GM12878 (cell line): ENCODE results near the gene CSTPP1. TPM values are rescaled to one million over a fixed set of nuclear protein-coding genes. Genes with fewer than 3 reads are reported as not detected.

Experiments
- ATAC-seq: fragments of 200-7000 bp; cut with Tn5 transposase; 3 replicates; pipeline ENCODE4 v1.9.1; 2020; ENCODE audit warnings: mild to moderate bottlenecking, moderate library complexity
- BruUV-seq: library from RNA; stranded (reverse); fragments of 400-500 nt; replicated peaks from 2 replicates; lab custom pipeline; 2021; lab: Mats Ljungman, UMichigan
- CTCF ChIA-PET: fragments of 300-600 bp; sonication (Branson Sonifier 250); formaldehyde crosslinking; extraction: SDS; loops from one replicate; lab custom pipeline; 2021; ENCODE audit warnings: inconsistent platforms; lab: Yijun Ruan, JAX
- POLR2A ChIA-PET: fragments of 350-600 bp; formaldehyde crosslinking; extraction: SDS; loops from one replicate; lab custom pipeline; 2021; ENCODE audit warnings: inconsistent platforms; lab: Charles Lee
- RAD21 ChIA-PET: fragments of 300-600 bp; sonication (Branson Sonifier 250); formaldehyde crosslinking; loops from one replicate; lab custom pipeline; 2023; ENCODE audit warnings: antibody characterized with exemption; ENCODE audit not compliant: unreplicated experiment; lab: Charles Lee
- SMC1A ChIA-PET: fragments of 300-600 bp; sonication (Branson Sonifier 250); formaldehyde crosslinking; loops from one replicate; lab custom pipeline; 2023; ENCODE audit not compliant: unreplicated experiment, uncharacterized antibody; lab: Charles Lee
- DNase-seq: peaks from one replicate; pipeline ENCODE4 v3.0.0-alpha.2; 2011; ENCODE audit warnings: low read depth, low spot score
- FAIRE-seq: peaks from 3 replicates; lab custom pipeline; 2011; peaks lifted over from hg19 to GRCh38; lab: Jason Lieb, UNC
- H2AFZ ChIP-seq: 2 replicates; pipeline ENCODE4 v1.6.0; 2011; ENCODE audit warnings: low read depth, low read length, control low read depth; ENCODE audit not compliant: control insufficient read depth
- H3K27ac ChIP-seq: 2 replicates; pipeline ENCODE4 v1.5.1; 2011; ENCODE audit warnings: control low read depth; ENCODE audit not compliant: control insufficient read depth, insufficient read depth
- H3K27me3 ChIP-seq, 2 experiments: replicated peaks in 1 of 2; 2 replicates each; pipeline versions ENCODE4 v1.6.0 to v1.6.1; 2011; ENCODE audit warnings: low read length in 1 of 2; ENCODE audit not compliant: control insufficient read depth in 2 of 2, insufficient read depth in 2 of 2
- H3K36me3 ChIP-seq, 2 experiments: 2 replicates each; pipeline ENCODE4 v1.5.1; 2011; ENCODE audit warnings: low read length in 1 of 2; ENCODE audit not compliant: control insufficient read depth in 2 of 2, insufficient read depth in 2 of 2
- H3K4me1 ChIP-seq: 2 replicates; pipeline ENCODE4 v1.6.1; 2011; ENCODE audit warnings: mild to moderate bottlenecking, low read length, moderate library complexity, mixed read lengths; ENCODE audit not compliant: control insufficient read depth, insufficient read depth
- H3K4me2 ChIP-seq: 2 replicates; pipeline ENCODE4 v1.6.0; 2011; ENCODE audit warnings: control low read depth; ENCODE audit not compliant: control insufficient read depth, insufficient read depth
- H3K4me3 ChIP-seq: fragments of 200-600 bp; sonication (generic); 2 replicates; pipeline ENCODE4 v1.5.1; 2016
- H3K79me2 ChIP-seq: 2 replicates; pipeline ENCODE4 v1.6.0; 2011; ENCODE audit warnings: low read length; ENCODE audit not compliant: control insufficient read depth, insufficient read depth
- H3K9ac ChIP-seq: 2 replicates; pipeline ENCODE4 v1.8.0; 2011; ENCODE audit warnings: low read length, control low read depth, mixed read lengths; ENCODE audit not compliant: control insufficient read depth, insufficient read depth
- H3K9me3 ChIP-seq: replicated peaks from 3 replicates; pipeline ENCODE4 v1.5.1; 2011; ENCODE audit warnings: mild to moderate bottlenecking, low read length; ENCODE audit not compliant: control insufficient read depth, insufficient read depth
- H4K20me1 ChIP-seq: 2 replicates; pipeline ENCODE4 v1.6.0; 2011; ENCODE audit not compliant: control insufficient read depth, insufficient read depth
- BACH1 ChIP-seq: fragments of 450-650 bp; IDR thresholded peaks from 2 replicates; pipeline ENCODE4 v1.6.1; 2017; ENCODE audit warnings: mild to moderate bottlenecking, borderline replicate concordance
- BMI1 ChIP-seq: fragments of 450-650 bp; IDR thresholded peaks from 2 replicates; pipeline ENCODE4 v1.6.1; 2016; ENCODE audit warnings: mild to moderate bottlenecking, moderate library complexity, borderline replicate concordance
- EED ChIP-seq: sonication (generic); IDR thresholded peaks from 2 replicates; pipeline ENCODE4 v1.6.1; 2016; ENCODE audit warnings: antibody characterized with exemption, low read depth
- HCFC1 ChIP-seq: fragments of 150-350 bp; IDR thresholded peaks from 2 replicates; pipeline ENCODE4 v1.6.1; 2014; ENCODE audit warnings: low read length
- HDAC6 ChIP-seq: fragments of 200-600 bp; sonication (generic); IDR thresholded peaks from one replicate; pipeline ENCODE4 v1.8.0; 2017; ENCODE audit warnings: antibody characterized with exemption; ENCODE audit not compliant: unreplicated experiment
- IRF5 ChIP-seq: fragments of 450-650 bp; IDR thresholded peaks from 2 replicates; pipeline ENCODE4 v1.6.1; 2017; ENCODE audit warnings: borderline replicate concordance
- MEF2B ChIP-seq: fragments of 450-650 bp; IDR thresholded peaks from 2 replicates; pipeline ENCODE4 v1.6.1; 2018; ENCODE audit warnings: mild to moderate bottlenecking, moderate library complexity; ENCODE audit not compliant: partially characterized antibody, poor library complexity, severe bottlenecking
- MTA3 ChIP-seq: IDR thresholded peaks from 2 replicates; pipeline ENCODE4 v1.6.1; 2012; ENCODE audit warnings: low read length, inconsistent platforms, borderline replicate concordance
- NFXL1 ChIP-seq: fragments of 450-650 bp; IDR thresholded peaks from 2 replicates; pipeline ENCODE4 v1.6.1; 2017; ENCODE audit warnings: antibody characterized with exemption, mild to moderate bottlenecking, borderline replicate concordance
- NR2C1 ChIP-seq: fragments of 450-650 bp; IDR thresholded peaks from 2 replicates; pipeline ENCODE4 v1.6.1; 2017; ENCODE audit warnings: antibody characterized with exemption, mild to moderate bottlenecking, moderate library complexity
- NR2F1 ChIP-seq: fragments of 450-650 bp; conservative IDR thresholded peaks from 2 replicates; pipeline ENCODE4 v1.6.1; 2017; ENCODE audit warnings: mild to moderate bottlenecking
- PML ChIP-seq: IDR thresholded peaks from 2 replicates; pipeline ENCODE4 v1.6.1; 2012; ENCODE audit warnings: low read length, inconsistent platforms
- POU2F2 ChIP-seq: IDR thresholded peaks from 3 replicates; pipeline ENCODE4 v1.6.1; 2011; ENCODE audit warnings: low read depth, mild to moderate bottlenecking, low read length, borderline replicate concordance
- SMAD5 ChIP-seq: IDR thresholded peaks from 2 replicates; pipeline ENCODE4 v1.6.1; 2016; ENCODE audit warnings: antibody characterized with exemption, low read depth
- YY1 ChIP-seq: IDR thresholded peaks from 2 replicates; pipeline ENCODE4 v1.6.1; 2011; ENCODE audit warnings: low read depth, mild to moderate bottlenecking, low read length
- ZNF274 ChIP-seq: IDR thresholded peaks from one replicate; pipeline ENCODE4 v1.8.0; 2011; ENCODE audit not compliant: insufficient read length, insufficient read depth
- ZNF592 ChIP-seq: fragments of 450-650 bp; IDR thresholded peaks from 2 replicates; pipeline ENCODE4 v1.6.1; 2017; ENCODE audit warnings: mild to moderate bottlenecking, moderate library complexity
- WGBS: methylation state at CpG from one replicate; pipeline ENCODE4 v1.1.6; 2016; ENCODE audit warnings: low lambda C conversion rate; ENCODE audit not compliant: insufficient replicate concordance, insufficient coverage; ENCODE audit errors: missing lambda C conversion rate; 5-methylcytosine and 5-hydroxymethylcytosine counted together
- in situ Hi-C: fragments of 300-500 bp; cut with MboI; formaldehyde crosslinking; loops from 9 replicates; pipeline ENCODE4 v1.14.3; 2018; ENCODE audit warnings: mixed read lengths
- intact Hi-C: fragments of 100-400 bp; cut with micrococcal nuclease; formaldehyde crosslinking; loops from one replicate; pipeline ENCODE4 v1.14.2; 2022; ENCODE audit not compliant: unreplicated experiment
- polyA plus RNA-seq, 11 experiments: library from polyadenylated mRNA; depleted of rRNA in 4 of 11; unstranded in 6 of 11; stranded (reverse) in 5 of 11; fragments of >200 nt; fragmentation: Nextera tagmentation in 4 of 11; fragmentation: Illumina TruSeq in 1 of 11; extraction: Ambion mirVana in 4 of 11; extraction: Trizol in 1 of 11; gene quantifications; 1 replicate in 1 of 11; 2 replicates in 10 of 11; pipeline versions ENCODE4 v1.2.1 to v1.2.3, GENCODE V29; 2011 to 2016; ENCODE audit warnings: inconsistent platforms in 2 of 11, missing spikeins in 2 of 11, low read depth in 1 of 11
- total RNA-seq, 4 experiments: library from RNA; depleted of rRNA in 3 of 4; stranded (reverse); fragments of >200 nt in 3 of 4; fragmentation: Illumina TruSeq in 1 of 4; extraction: Trizol in 1 of 4; gene quantifications; 2 replicates each; pipeline versions ENCODE4 v1.2.1 to v1.2.3, GENCODE V29; 2013 to 2021
- TF ChIP-seq, protein P1 (sequence below): IDR thresholded peaks from 2 replicates; pipeline ENCODE4 v1.6.1; 2012; ENCODE audit warnings: low read depth, low read length, improper control_type of control experiment

CSTPP1 gene
- total and polyA plus RNA-seq, 10 of the 15 experiments (the other 5 are each of a cell fraction or from before 2014, with no cell fraction given) = 7.1 to 23.4 (median 17.5) TPM

GRCh38 chr11:47067401-47067800 lies 130.8 kb downstream of the CSTPP1 start:
- BruUV-seq = no TSS peak
- Histone ChIP-seq H3K4me2 (no peak overlapping the region), H3K4me3 (no peak overlapping the region), H2AFZ (no peak overlapping the region), H3K9ac (no peak overlapping the region), H3K4me1 (no peaks in the 10 kb centered on the region), H3K9me3 (no peaks in the 10 kb centered on the region; the same call in 2 of the 3 replicates), H3K27ac (no peak overlapping the region), H3K79me2 (no peaks in the 10 kb centered on the region), H4K20me1 (no peaks in the 10 kb centered on the region), H3K27me3 (no peaks in the 10 kb centered on the region), H3K36me3 (no peaks in the 10 kb centered on the region)
- CTCF ChIA-PET = no interaction called here
- intact Hi-C loops (no loop called here), in situ Hi-C loops (no loop called here)
- SMC1A ChIA-PET = interaction anchor here (0.8 to 1.6 kb wide), 3 partner anchors 14 to 201 kb away, joined by 3 to 4 read pairs (median 3); no protein-coding TSS in a partner anchor
- DNase-seq = no peak
- 100% methylated on average over 4 of the region's 4 CpGs for WGBS
- TF ChIP-seq BMI1 = no peak
- TF ChIP-seq EED = no peak
- TF ChIP-seq HCFC1 = no peak
- no peak for TF ChIP-seq MEF2B
- TF ChIP-seq ZNF592 = no peak
- TF ChIP-seq, protein P1, sequence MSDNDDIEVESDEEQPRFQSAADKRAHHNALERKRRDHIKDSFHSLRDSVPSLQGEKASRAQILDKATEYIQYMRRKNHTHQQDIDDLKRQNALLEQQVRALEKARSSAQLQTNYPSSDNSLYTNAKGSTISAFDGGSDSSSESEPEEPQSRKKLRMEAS = no peak
- no peak for TF ChIP-seq MTA3
- no peak for TF ChIP-seq HDAC6
- TF ChIP-seq IRF5 = no peak
- TF ChIP-seq BACH1 = no peak
- TF ChIP-seq SMAD5 = no peak
- no peak for TF ChIP-seq NR2F1
- no peak for TF ChIP-seq NR2C1
- TF ChIP-seq ZNF274 = no peak
- TF ChIP-seq NFXL1 = no peak
- TF ChIP-seq YY1 = no peak
- no peak for TF ChIP-seq POU2F2
- TF ChIP-seq PML = no peak
- no peak for ATAC-seq
- no peak for FAIRE-seq
- POLR2A ChIA-PET = no interaction called here
- RAD21 ChIA-PET = no interaction called here
